ENCODE data around the gene CDH23.

DNA sequence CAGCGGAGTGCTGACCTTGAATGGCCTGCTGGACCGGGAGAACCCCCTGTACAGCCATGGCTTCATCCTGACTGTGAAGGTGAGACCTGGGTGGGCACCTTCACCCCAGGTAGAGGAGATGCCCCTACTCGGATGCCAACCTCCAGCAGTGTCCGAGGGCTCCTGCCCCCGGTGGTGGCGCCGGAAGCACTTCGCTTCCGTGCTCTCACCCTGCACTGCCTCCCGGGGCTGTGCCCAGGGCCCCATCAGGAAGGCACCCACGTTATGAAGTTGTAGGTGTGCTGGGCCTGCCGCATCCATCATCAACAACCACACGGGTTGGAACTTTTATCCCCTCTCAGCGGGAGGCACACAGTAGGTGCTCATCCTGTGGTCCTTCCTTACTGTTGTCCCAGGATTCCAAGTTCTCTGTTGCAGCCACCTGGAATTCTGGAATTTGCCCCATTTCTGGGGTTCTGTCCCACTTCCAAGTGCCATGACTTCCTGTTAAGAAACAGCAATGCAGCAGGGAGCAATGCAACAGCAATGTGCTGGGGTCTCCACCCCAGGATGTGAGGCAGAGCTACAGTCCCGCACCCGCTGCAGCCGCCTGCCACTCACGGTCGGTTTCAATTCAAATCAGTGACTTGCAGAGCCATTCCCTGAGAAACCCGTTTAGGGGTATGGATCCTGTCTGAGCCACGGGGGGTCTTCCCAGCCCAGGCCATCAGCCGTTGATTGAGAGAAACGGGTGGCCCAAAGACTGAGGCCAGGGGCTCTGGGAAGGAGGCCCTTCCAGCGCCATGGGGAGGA, 219.0 kb downstream of the CDH23 start:
- no peak for TF ChIP-seq CTCF (IDR thresholded peaks at IDR 0.05; ENCODE audit: poor library complexity)
- no peak for TF ChIP-seq EZH2 (IDR thresholded peaks at IDR 0.05; ENCODE audit: borderline replicate concordance)
- no peak for TF ChIP-seq EZH2phosphoT487 (IDR thresholded peaks at IDR 0.05; ENCODE audit: low read depth, severe bottlenecking, unreplicated experiment)
